Adipose tissue (tissue), 3 donors: ENCODE results near the gene PRKCD. TPM values are rescaled to one million over a fixed set of nuclear protein-coding genes. Genes with fewer than 3 reads are reported as not detected.

ENCODE experiments used
- H3K27ac ChIP-seq: one replicate; pipeline ENCODE4 v1.5.1; 2013; ENCODE audit warnings: low read depth, low read length
- WGBS, 3 donors: extraction: QIAGEN DNeasy Blood & Tissue Kit; methylation state at CpG; one replicate each; pipeline ENCODE4 v1.1.7; 2013; 5-methylcytosine and 5-hydroxymethylcytosine counted together
- polyA plus RNA-seq, 3 donors: library from polyadenylated mRNA; stranded (reverse); fragments of 200-250 nt; gene quantifications; one replicate each; pipeline ENCODE4 v1.2.3, GENCODE V29; 2013
- donor health status: healthy with polysubstance abuse.
- donor health status: Bipolar disorder and iron deficiency.
- donor health status: healthy.

PRKCD gene
- 10 to 100 TPM; 20.7 to 73.0 (median 29.6) TPM for polyA plus RNA-seq

DNA sequence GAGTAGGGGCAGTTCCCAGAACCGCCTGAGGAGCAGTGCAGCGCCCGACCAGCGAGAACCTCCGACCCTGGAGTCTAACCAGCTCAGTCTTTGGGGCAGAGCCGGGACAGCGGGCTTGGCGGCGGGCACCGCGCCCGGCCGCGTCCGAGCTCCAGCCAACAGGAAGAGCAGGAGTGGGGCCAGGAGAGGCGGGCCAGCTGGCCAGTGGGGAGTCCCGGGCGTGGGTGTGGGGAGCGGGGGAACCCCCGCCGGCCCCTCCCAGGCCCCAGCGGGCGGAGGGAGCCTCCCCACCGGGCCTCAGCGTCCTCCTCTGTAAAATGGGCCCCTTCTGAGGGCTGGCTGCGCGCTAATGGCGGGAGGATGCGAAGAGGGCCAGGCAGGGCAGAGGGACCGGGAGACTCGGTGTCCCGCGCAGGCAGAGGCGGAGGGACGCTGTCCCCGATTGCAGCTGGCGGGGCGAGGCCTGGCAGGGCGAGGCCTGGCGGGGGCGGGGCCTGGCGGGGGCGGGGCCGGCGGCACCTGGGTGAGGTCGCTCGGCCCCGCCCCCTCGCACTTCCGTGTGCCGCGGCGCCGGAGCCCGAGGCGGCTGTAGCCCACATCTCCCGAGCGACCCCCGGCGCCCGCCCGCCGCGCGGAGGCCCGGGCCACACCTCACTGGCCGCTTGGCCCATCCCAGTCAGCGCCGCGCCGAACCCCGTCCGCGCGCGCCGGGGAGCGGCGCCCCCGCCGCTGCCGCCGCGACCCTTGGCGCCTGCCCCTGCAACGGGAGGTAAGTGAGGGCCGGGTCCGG is at the start of gene PRKCD:
TSS of gene PRKCD (plus strand) at position 550 of the 790 bp plus-strand sequence. CDS start 17,214 bp downstream, outside the sequence.
- WGBS, 3 donors, result 0 to 1% (median 0%) methylated on average over 46 to 88 of the region's 88 CpGs
- peak within 1 kb of the TSS; percentile 9 for H3K27ac ChIP-seq

DNA sequence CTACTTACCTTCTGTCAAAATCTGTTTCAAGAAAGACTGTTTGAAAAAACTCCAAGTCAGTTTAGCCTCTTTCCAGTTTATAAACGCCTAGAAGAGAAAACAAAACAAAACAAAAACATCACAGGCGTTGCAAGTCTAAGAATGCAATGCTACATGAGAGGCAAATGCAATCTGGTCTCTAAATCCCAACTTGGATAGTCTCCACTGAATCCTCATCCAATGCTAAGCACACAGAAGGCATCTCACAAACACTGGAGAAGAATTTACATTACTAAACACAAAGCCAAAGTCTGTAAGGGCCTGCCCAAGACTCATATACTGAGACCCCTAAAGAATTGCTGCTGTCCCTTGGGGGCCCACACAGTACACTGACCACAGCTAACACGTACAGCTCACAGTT is 49.2 kb upstream of the PRKCD start:
- H3K27ac ChIP-seq, result no peak overlapping the region
- 80 to 87% (median 86%) methylated on average over 3 of the region's 3 CpGs for WGBS, 3 donors

DNA sequence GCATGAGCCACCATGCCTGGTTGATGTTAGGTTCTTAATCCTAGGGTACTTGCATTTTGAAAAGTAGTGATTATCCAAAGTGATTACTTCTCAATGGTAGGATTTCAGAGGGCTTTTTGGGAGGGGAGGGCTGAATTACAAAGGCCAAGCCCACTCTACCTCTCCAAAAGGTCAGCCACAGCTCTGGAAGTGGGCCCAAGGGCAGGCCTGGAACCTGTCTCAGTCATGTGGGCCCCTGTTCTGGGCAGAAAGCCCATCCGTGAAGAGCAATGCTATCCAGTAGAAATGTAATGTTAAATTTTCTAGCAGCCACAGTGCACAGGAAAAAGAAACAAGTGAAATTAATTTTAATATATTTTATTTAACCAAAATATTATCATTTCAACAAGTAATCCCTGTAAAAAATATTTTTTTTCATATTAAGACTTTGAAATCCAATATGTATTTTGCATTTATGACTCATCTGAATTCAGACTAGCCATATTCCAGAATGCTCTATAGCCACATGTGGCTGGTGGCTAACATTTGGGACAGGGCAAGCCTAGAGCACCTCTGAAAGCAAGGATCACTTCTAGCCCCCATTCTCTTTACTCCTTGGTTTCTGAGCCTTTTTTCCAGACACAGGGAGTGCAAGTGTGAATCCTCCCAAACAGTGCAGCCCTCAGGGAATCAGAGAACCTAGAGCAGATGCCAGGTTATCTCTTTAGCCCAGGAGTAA is 47.6 kb upstream of the PRKCD start:
- WGBS, 3 donors, result 53 to 83% (median 82%) methylated on average over 1 of the region's 1 CpG
- no peak overlapping the region for H3K27ac ChIP-seq

DNA sequence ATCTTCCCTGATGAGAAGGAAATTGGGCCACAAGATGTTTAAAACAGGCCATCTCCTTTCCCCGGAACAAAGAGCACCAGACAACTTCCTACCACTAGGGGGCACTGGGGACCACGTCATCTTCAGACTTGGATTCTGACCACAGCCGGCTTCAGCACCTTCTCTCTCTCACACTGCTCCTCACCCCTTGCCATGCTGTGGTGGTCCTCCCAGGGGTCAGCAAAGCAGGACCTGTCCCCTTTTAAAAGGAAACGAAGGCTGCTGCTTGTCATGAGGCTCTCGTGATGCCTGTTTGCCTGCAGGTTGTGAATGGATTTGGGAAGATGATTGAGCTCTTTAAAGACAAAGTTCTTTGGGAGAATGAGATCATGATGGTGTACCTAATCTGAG is 47.0 kb upstream of the PRKCD start:
- WGBS, 3 donors, result 9 to 14% (median 11%) methylated on average over 5 of the region's 5 CpGs
- H3K27ac ChIP-seq, result no peak overlapping the region

DNA sequence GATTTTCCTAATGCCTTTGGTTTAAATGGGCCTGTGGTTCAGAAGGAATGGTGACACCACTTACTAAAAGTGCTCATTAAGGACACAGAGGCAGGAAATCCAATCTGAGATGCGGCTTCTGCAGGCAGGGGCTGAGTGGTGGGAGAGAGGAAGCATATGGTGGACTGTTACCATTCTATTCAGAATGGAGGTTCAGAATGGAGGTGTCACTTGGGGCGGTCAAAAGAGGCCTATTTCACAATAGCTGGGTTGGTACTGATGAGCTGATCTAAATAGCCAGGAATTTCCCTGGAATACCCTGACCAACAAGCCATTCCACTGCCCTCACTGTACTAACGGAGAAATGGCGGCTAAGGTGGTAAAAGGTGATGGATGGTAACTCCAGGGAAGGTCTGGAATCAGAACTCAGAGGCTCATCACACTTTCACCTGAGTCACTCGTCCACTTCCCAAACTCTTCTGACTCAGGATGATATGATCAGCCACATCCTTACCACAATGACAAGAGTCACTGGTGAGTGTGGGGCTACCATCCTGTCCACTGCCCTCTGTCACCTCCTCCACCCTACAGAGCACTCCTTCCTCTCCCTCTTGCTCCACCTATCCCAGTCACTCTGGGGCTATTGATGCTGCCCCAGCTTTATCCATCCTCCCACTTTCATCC is 46.5 kb upstream of the PRKCD start:
- no peak overlapping the region for H3K27ac ChIP-seq
- 73 to 89% (median 77%) methylated on average over 5 of the region's 5 CpGs for WGBS, 3 donors

DNA sequence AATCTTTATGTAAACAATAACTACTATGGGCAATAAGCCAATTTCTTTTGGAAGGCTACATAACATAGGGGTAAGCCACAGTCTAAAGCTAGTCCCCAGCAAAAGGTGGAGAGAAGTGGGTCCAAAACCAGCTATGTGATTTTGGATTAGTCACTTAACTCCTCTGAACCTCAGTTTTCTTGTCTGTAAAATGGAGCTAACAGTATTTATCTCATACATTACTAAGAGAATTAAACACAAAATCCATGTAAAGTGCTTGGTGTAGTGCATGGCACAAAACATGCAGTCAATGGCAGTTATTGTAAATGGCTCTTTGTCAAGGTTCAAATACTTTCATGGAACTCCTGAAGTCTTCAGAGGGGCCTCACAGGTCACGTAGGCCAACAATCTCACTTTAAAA is 44.1 kb upstream of the PRKCD start:
- WGBS, 3 donors, result 95 to 98% (median 96%) methylated on average over 1 of the region's 1 CpG
- no peak overlapping the region for H3K27ac ChIP-seq

DNA sequence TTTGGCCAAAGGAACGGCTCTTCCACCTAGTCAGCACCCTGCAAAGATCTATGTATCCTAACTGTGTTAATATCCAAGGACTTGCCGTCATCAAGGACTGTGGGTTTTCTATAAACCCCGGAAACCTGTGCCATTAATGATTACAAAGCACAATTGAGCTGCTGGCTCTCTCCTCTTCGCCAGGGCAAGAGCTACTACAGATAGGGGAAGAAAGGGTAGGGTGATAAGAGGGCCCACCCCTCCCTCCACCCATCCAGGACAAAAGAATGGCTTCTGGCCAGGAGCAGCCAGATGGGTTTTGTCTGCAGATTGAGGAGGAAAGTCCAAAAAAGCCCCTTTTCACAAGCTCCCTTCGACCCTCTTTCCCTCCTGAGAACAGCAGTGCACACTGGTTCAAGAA is 40.7 kb upstream of the PRKCD start:
- WGBS, 3 donors, result 38 to 83% (median 70%) methylated on average over 5 of the region's 5 CpGs
- no peak overlapping the region for H3K27ac ChIP-seq

DNA sequence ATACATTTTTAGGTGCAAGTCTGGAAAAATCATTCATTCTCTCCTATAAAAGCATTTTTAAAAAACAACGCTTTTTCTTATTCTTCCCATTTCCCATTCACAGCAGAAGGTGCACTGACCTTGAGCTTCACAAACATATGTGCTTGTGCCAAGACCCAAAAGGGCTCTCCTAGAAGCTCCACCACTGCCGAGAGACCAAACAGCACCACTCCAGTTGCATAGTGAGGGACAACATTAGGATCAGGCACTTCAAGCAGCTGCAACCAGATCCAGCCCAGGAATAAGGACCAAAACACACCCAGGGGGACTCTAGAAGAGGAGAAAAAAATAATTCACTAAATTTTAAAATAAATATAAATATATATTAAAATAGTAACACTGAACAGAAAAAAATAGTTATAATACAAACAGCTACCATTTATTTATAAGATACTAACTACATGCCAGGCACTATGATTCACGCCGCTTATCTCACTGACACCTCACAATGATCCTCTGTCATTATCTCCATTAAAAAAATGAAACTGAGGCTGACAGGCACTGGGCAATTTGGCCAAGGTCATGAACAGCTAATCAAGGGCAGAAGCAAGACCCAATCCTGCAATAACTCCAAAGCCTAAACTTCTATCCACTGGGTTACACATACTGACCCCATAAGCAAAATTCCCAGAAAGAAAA is 38.6 kb upstream of the PRKCD start:
- no peak overlapping the region for H3K27ac ChIP-seq
- 70 to 92% (median 85%) methylated on average over 4 of the region's 4 CpGs for WGBS, 3 donors

DNA sequence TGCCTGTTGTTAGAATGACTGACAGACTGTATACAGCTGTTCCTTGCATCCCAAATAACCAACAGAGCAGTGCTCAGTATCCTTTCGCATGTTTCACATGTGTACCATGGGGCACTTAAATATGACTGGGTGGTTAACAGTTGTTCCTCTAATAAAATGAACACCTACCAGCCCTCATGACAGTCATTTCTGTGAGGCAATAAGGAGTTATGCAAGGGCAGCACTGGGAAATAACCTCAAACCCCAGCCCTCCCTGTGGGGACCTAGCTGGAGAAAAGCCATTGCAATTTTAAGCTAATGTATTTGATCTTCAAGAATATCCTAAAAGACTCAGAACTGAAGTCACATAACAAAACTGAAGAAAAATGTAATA is 38.1 kb upstream of the PRKCD start:
- WGBS, 3 donors, result 59 to 79% (median 69%) methylated on average over 1 of the region's 1 CpG

DNA sequence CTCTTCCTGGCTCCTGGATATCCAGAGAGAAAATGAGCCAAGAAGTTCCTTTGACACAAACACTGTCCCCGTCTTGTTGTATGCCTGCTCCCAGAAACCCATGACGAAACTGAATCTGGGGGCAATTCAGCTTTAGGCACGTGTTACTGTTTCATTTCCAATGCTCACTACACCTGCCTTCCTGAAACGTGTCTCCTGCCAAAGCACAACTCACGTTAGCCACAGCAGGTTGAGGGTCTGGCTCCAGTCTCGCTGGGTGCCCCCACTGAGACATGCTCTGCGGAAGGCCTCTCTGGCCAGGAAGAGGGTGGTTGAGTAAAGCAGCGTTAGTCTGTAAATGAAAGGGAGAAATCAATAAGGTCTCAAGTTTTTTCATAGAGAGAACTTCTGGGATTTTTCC is 37.5 kb upstream of the PRKCD start:
- H3K27ac ChIP-seq, result no peak overlapping the region
- 65 to 83% (median 66%) methylated on average over 8 of the region's 8 CpGs for WGBS, 3 donors

More for the DNA sequence above, 38.1 kb upstream of the PRKCD start:
- H3K27ac ChIP-seq, result no peak overlapping the region

DNA sequence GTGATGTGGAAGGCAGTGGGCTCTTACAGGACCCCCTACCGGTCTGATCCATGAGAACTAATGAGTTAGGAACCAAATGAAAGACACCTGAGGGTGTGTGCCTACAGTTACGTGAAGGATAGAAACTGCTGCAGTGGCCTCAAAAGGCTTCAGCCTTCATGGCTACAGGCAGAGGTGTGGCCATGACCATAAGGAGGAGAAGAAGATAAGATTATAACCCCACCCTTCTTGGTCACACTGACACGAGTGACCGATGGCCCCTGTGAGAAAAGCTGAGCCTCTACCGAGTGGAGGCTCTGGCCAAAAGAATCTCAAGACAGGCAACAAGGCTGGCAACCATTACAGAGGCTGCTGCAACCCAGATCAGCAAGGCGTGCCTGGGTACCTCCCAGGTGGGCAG is 37.1 kb upstream of the PRKCD start:
- no peak overlapping the region for H3K27ac ChIP-seq
- WGBS, 3 donors, result 85 to 94% (median 87%) methylated on average over 6 of the region's 6 CpGs

DNA sequence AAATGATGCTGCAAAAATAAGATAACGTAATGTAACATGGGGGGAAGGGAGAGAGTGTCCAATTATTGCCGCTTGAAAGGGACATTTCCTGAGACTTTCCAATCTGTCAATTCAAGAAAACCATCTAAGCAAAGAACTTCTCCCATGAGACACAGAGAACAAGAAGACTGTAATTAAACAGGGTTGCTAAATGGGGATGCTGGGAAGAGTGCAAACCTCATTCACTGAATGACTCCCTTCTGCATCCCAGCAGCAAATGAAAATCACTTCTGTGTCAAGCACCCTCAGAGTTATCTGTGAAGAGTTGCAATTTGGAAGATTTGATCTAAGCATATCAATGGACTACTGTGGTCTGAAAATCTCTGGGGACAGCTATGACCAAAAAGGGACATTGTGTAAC is 34.4 kb upstream of the PRKCD start:
- H3K27ac ChIP-seq, result no peak overlapping the region
- WGBS, 3 donors, result 87 to 92% (median 91%) methylated on average over 2 of the region's 2 CpGs

DNA sequence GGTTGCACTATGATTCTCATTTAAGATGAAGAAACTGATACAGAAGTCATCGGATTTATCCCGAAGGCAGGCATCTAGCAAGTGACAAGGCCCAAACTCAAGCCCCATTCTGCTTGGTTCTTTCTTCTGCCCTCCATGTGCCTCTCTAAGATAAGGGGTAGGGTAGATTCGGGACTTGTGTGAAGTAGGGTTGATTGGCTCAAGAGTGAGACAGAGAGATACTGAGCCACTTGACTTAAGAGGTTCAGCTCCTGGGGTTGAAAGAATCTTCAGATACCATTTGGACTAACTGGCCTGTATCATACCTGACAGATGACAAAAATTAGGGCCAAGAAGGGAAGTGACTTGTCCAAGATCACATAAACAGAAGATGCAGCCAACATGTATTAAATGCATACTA is 31.7 kb upstream of the PRKCD start:
- 57 to 84% (median 70%) methylated on average over 3 of the region's 3 CpGs for WGBS, 3 donors
- H3K27ac ChIP-seq, result no peak overlapping the region

DNA sequence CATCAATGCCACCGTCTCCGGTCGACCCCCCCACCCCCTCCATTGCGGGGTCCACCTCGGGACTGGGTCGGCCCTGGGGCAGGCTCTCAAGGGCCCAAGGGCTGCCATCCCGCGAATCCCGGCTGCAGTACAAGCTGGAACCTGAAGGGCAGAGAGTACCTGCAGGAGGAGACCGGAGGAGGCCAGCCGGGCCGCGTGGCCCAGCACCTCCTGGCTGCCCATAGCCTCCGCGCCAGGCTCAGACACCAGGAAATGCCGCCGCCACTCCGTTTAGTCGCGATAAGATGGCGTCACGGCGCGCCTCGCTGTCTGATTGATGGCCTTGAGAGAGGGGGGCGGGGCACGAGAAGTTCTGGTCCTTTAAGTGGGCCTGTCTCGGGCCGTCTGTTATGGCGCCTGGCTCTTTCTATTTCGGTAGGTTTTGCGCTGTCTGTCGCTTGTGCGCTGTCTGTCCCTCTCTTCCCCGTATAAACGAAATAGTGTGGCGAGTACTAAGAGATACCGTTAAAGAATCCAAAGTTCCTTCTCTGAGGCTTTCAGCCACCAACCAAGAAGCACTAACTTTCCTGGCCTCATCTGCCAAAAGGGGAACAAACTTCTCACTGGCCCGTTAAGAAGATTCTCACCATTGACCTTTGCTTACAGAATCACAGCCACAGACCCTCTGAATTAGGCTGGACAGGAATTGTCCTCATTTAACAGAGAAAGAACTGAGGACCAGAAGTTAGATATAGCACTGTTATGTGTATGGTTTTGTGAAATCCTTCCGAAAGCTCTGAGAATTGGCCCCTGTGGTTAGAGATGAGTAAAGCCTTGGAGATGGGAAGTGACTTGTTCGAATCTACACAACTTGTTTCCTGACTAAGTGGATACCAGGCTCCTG is 30.6 kb upstream of the PRKCD start, which contains the start of gene RFT1:
TSS of gene RFT1 (minus strand) at position 257 of the 883 bp plus-strand sequence. CDS start at position 222, 35 bp downstream.
- peak within 1 kb of the TSS; percentile 88 for H3K27ac ChIP-seq
- WGBS, 3 donors, result 2 to 3% (median 2%) methylated on average over 41 of the region's 41 CpGs

DNA sequence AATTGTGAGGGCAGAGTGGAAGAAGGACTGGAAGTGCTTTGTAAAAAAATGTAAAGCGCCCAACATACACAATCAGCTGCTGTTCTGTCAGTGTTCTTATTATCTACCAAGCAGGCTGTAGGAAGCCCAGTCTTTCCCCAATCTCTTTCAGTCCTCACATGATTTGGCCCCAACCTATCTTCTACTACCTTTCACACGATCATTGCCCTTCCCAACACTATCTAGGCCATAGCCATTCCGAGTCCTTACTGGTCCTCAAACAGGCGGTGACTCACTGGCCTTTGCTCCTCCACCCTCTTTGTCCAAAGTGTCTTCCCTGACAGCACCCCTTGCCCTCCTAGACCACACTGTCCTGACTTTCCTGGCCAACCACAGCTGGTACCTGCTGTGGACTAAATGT is 29.9 kb upstream of the PRKCD start:
- H3K27ac ChIP-seq, result peak overlapping the region; percentile 88
- WGBS, 3 donors, result 74 to 93% (median 93%) methylated on average over 4 of the region's 4 CpGs

DNA sequence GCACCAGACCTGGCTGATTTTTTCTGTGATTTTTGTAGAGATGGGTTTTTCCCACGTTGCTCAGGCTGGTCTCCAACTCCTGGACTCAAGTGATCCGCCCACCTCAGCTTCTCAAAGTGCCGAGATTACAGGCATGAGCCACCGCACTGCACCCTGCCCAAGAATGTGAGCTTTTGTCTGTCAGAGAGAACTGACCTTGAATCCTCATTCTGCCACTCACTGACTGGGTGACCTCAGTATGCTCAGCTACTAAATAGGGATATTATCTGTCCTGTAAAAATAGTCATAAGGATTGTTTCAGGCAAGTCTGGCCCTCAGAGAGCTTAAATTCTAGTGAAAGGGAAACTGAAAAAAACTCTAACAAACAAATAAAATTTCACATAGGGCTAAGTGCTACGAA is 28.7 kb upstream of the PRKCD start:
- H3K27ac ChIP-seq, result no peak overlapping the region

DNA sequence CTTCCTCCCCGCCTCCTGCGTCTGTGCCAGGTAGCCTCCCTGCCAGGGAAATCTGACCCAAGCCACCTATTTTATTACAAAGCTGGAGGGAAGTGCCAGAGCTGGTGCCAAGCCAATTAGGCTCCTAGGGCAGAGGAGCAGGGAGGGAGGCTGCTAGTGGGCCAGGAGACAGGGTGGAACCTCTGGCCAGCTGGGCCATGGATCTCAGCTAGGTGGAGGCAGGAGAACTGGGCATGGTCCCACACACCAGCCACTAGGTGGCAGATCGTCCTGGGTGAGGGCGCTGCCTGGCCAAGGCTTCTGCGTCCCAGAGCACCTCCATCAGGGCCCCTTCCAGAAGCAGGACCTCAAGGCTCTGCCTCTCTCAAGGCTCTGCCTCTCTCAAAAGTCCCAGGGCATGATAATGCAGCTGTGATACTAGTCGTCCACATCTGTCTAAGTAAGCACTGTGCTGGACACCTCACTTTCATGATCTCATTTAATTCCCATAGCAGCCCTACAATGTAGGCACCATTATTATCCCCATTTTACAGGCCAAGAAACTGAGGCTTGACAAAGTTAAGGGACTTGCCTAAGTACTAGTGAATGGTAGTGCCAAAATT is 26.3 kb upstream of the PRKCD start:
- H3K27ac ChIP-seq, result no peak overlapping the region
- 16 to 31% (median 19%) methylated on average over 6 of the region's 6 CpGs for WGBS, 3 donors

More for the DNA sequence above, 28.7 kb upstream of the PRKCD start:
- 58 to 85% (median 84%) methylated on average over 5 of the region's 5 CpGs for WGBS, 3 donors
